ENCODE data around the gene PLEKHF1.

Gene PLEKHF1

GRCh38 chr19:29714953-29715700 lies 49.9 kb downstream of the PLEKHF1 start, which contains the start of gene C19orf12:
Gene C19orf12 (minus strand): TSS chr19:29715261. CDS start chr19:29708413, 6,848 bp downstream.
- H3K9ac ChIP-seq (ENCODE audit: low read depth, low read length) = peak within 1 kb of the TSS; percentile 89
- no peaks in the 10 kb centered on the region for H3K9me3 ChIP-seq (ENCODE audit: insufficient read depth, low read length, severe bottlenecking)
- TF ChIP-seq EZH2 (IDR thresholded peaks at IDR 0.05; ENCODE audit: borderline replicate concordance, low read depth, low read length, severe bottlenecking) = no peak
- peaks cover 37% of the 10 kb centered on the region for H3K4me1 ChIP-seq (ENCODE audit: insufficient read depth, low read length)
- H3K4me3 ChIP-seq (ENCODE audit: low read depth in 1 of 2, low read length in 2 of 2) = peak within 1 kb of the TSS; percentile 57 to 100
- peaks cover 3% of the 10 kb centered on the region; the same call in 1 of the 2 replicates for H3K36me3 ChIP-seq (ENCODE audit: insufficient read depth, low read length)
- peak within 1 kb of the TSS; percentile 84 for H3K27ac ChIP-seq (ENCODE audit: low read length)
- no peaks in the 10 kb centered on the region for H4K20me1 ChIP-seq (ENCODE audit: insufficient read depth, low read length)
- peak within 1 kb of the TSS; percentile 71 for H2AFZ ChIP-seq (ENCODE audit: low read depth, low read length)
- DNase-seq (peak; percentile 70), ATAC-seq (ENCODE audit: insufficient read depth, low read depth) (peak; percentile 78)
- H3K79me2 ChIP-seq (ENCODE audit: insufficient read depth, low read length) = peaks cover 51% of the 10 kb centered on the region
- H3K4me2 ChIP-seq (ENCODE audit: insufficient read depth, low read length) = peak within 1 kb of the TSS; percentile 71
- no peaks in the 10 kb centered on the region for H3K27me3 ChIP-seq (ENCODE audit: insufficient read depth, low read length, poor library complexity)

GRCh38 chr19:29715701-29716581 lies 50.7 kb downstream of the PLEKHF1 start:
- TF ChIP-seq CTCF (IDR thresholded peaks at IDR 0.05; ENCODE audit: borderline replicate concordance, extremely low read depth, low read length, poor library complexity, severe bottlenecking) = no peak
- TF ChIP-seq EZH2 (IDR thresholded peaks at IDR 0.05; ENCODE audit: borderline replicate concordance, low read depth, low read length, severe bottlenecking) = no peak
- H4K20me1 ChIP-seq (ENCODE audit: insufficient read depth, low read length) = no peaks in the 10 kb centered on the region
- H3K9ac ChIP-seq (ENCODE audit: low read depth, low read length) = peak overlapping the region; percentile 89
- peak overlapping the region; percentile 71 for H3K4me2 ChIP-seq (ENCODE audit: insufficient read depth, low read length)
- peaks cover 3% of the 10 kb centered on the region; the same call in 1 of the 2 replicates for H3K36me3 ChIP-seq (ENCODE audit: insufficient read depth, low read length)
- H3K27me3 ChIP-seq (ENCODE audit: insufficient read depth, low read length, poor library complexity) = no peaks in the 10 kb centered on the region
- ATAC-seq (ENCODE audit: insufficient read depth, low read depth) (peak; percentile 15), DNase-seq (peak; percentile 9)
- H2AFZ ChIP-seq (ENCODE audit: low read depth, low read length) = peak overlapping the region; percentile 71
- no peaks in the 10 kb centered on the region for H3K9me3 ChIP-seq (ENCODE audit: insufficient read depth, low read length, severe bottlenecking)
- H3K79me2 ChIP-seq (ENCODE audit: insufficient read depth, low read length) = peaks cover 44% of the 10 kb centered on the region
- peak overlapping the region; percentile 57 to 100 for H3K4me3 ChIP-seq (ENCODE audit: low read depth in 1 of 2, low read length in 2 of 2)
- peaks cover 37% of the 10 kb centered on the region for H3K4me1 ChIP-seq (ENCODE audit: insufficient read depth, low read length)
- H3K27ac ChIP-seq (ENCODE audit: low read length) = peak overlapping the region; percentile 84

- H3K36me3 ChIP-seq (ENCODE audit: insufficient read depth, low read length) = peaks cover 3% of the 10 kb centered on the region; the same call in 1 of the 2 replicates
- H4K20me1 ChIP-seq (ENCODE audit: insufficient read depth, low read length) = no peaks in the 10 kb centered on the region
- H3K9me3 ChIP-seq (ENCODE audit: insufficient read depth, low read length, severe bottlenecking) = no peaks in the 10 kb centered on the region
- no peak overlapping the region for H2AFZ ChIP-seq (ENCODE audit: low read depth, low read length)
- TF ChIP-seq EZH2 (IDR thresholded peaks at IDR 0.05; ENCODE audit: borderline replicate concordance, low read depth, low read length, severe bottlenecking) (no peak), CTCF (IDR thresholded peaks at IDR 0.05; ENCODE audit: borderline replicate concordance, extremely low read depth, low read length, poor library complexity, severe bottlenecking) (no peak)
- peaks cover 38% of the 10 kb centered on the region for H3K79me2 ChIP-seq (ENCODE audit: insufficient read depth, low read length)
- no peaks in the 10 kb centered on the region for H3K27me3 ChIP-seq (ENCODE audit: insufficient read depth, low read length, poor library complexity)
- peaks cover 37% of the 10 kb centered on the region for H3K4me1 ChIP-seq (ENCODE audit: insufficient read depth, low read length)
- H3K4me2 ChIP-seq (ENCODE audit: insufficient read depth, low read length) = peak overlapping the region; percentile 71; the same call in 1 of the 2 replicates
- H3K27ac ChIP-seq (ENCODE audit: low read length) = no peak overlapping the region
- ATAC-seq (ENCODE audit: insufficient read depth, low read depth) = no peak
- H3K9ac ChIP-seq (ENCODE audit: low read depth, low read length) = no peak overlapping the region
- DNase-seq = no peak
- no peak overlapping the region for H3K4me3 ChIP-seq (ENCODE audit: low read depth in 1 of 2, low read length in 2 of 2)
Measured at GRCh38 chr19:29717051-29717450, 51.8 kb downstream of the PLEKHF1 start.

Measured in DND-41 (cell line).